K562 (cell line): ENCODE data around the gene CLEC2L. TPM values are rescaled to one million over a fixed set of nuclear protein-coding genes. Genes with fewer than 3 reads are reported as not detected.

ENCODE experiments used
- ATAC-seq: fragments of 200-7000 bp; cut with Tn5 transposase; 3 replicates; pipeline ENCODE4 v1.9.1; 2020; ENCODE audit warnings: moderate library complexity
- BruUV-seq: library from RNA; stranded (reverse); fragments of 400-500 nt; replicated peaks from 2 replicates; lab custom pipeline; 2021; lab: Mats Ljungman, UMichigan
- CTCF ChIA-PET: fragments of 300-600 bp; formaldehyde crosslinking; extraction: SDS; loops from one replicate; lab custom pipeline; 2021; ENCODE audit warnings: low intra/inter-chr PET ratio; lab: Yijun Ruan, JAX
- POLR2A ChIA-PET: fragments of 300-600, 350-650 bp; sonication (Branson Sonifier 250); formaldehyde crosslinking; extraction: SDS; loops from one replicate; lab custom pipeline; 2021; ENCODE audit warnings: antibody characterized with exemption, inconsistent platforms; lab: Yijun Ruan, JAX
- DNase-seq, 4 experiments: peaks; one replicate each; pipeline versions ENCODE4 v3.0.0 to v3.0.0-alpha.2; 2011 to 2018; ENCODE audit warnings: low spot score in 3 of 4, mixed read lengths in 3 of 4; ENCODE audit errors: extremely low read depth in 1 of 4
- FAIRE-seq: peaks from 2 replicates; lab custom pipeline; 2011; peaks lifted over from hg19 to GRCh38; lab: Jason Lieb, UNC
- H2AFZ ChIP-seq: 2 replicates; pipeline ENCODE4 v1.6.0; 2011; ENCODE audit warnings: low read depth, low read length, control low read depth, inconsistent platforms
- H3K27ac ChIP-seq: fragments of 200-600 bp; 3 replicates; pipeline ENCODE4 v1.8.0; 2011; ENCODE audit warnings: low read depth, mild to moderate bottlenecking, control low read depth, inconsistent platforms, low read length, moderate library complexity, mixed read lengths; ENCODE audit errors: extremely low read depth
- H3K27me3 ChIP-seq, 2 experiments: fragments of 300-600 bp in 1 of 2; 2 replicates in 1 of 2; 3 replicates in 1 of 2; pipeline versions ENCODE4 v1.6.0 to v1.8.0; 2011; ENCODE audit warnings: inconsistent platforms in 2 of 2, low read length in 2 of 2, mild to moderate bottlenecking in 1 of 2, mixed read lengths in 1 of 2, moderate library complexity in 1 of 2; ENCODE audit not compliant: control insufficient read depth in 2 of 2, insufficient read depth in 2 of 2
- H3K36me3 ChIP-seq: fragments of 300-600 bp; 3 replicates; pipeline ENCODE4 v1.8.0; 2011; ENCODE audit warnings: mild to moderate bottlenecking, low read length, inconsistent platforms; ENCODE audit not compliant: control insufficient read depth, insufficient read depth
- H3K4me1 ChIP-seq, 2 experiments: fragments of 200-600 bp in 1 of 2; replicated peaks in 1 of 2; 2 replicates in 1 of 2; 3 replicates in 1 of 2; pipeline versions ENCODE4 v1.5.1 to v1.8.0; 2011; ENCODE audit warnings: inconsistent platforms in 2 of 2, low read length in 2 of 2, mild to moderate bottlenecking in 1 of 2, mixed read lengths in 1 of 2, moderate library complexity in 1 of 2; ENCODE audit not compliant: control insufficient read depth in 2 of 2, insufficient read depth in 2 of 2
- H3K4me2 ChIP-seq: 2 replicates; pipeline ENCODE4 v1.6.1; 2011; ENCODE audit warnings: low read length, control low read depth, inconsistent platforms, mixed read lengths; ENCODE audit not compliant: insufficient read depth
- H3K4me3 ChIP-seq: fragments of 200-600 bp; sonication (generic), shearing (Covaris generic); 2 replicates; pipeline ENCODE4 v1.5.1; 2016; ENCODE audit warnings: control low read depth, inconsistent platforms
- H3K79me2 ChIP-seq: fragments of 200-600 bp; 3 replicates; pipeline ENCODE4 v1.8.0; 2011; ENCODE audit warnings: low read length, inconsistent platforms; ENCODE audit not compliant: control insufficient read depth, insufficient read depth
- H3K9ac ChIP-seq, 2 experiments: 2 replicates each; pipeline versions ENCODE4 v1.6.0 to v1.6.1; 2011; ENCODE audit warnings: low read depth in 2 of 2, low read length in 2 of 2, control low read depth in 1 of 2, inconsistent platforms in 1 of 2, mild to moderate bottlenecking in 1 of 2, mixed read lengths in 1 of 2; ENCODE audit not compliant: insufficient read depth in 1 of 2
- H3K9me1 ChIP-seq: one replicate; pipeline ENCODE4 v1.6.0; 2011; ENCODE audit warnings: inconsistent platforms, mild to moderate bottlenecking, low read length, moderate library complexity; ENCODE audit not compliant: control insufficient read depth, insufficient read depth
- H3K9me3 ChIP-seq: replicated peaks from 2 replicates; pipeline ENCODE4 v1.5.1; 2011; ENCODE audit warnings: low read depth, low read length, inconsistent platforms; ENCODE audit not compliant: control insufficient read depth, insufficient read depth
- H4K20me1 ChIP-seq: replicated peaks from 2 replicates; pipeline ENCODE4 v1.6.1; 2011; ENCODE audit warnings: low read length, inconsistent platforms, mixed read lengths; ENCODE audit not compliant: control insufficient read depth, insufficient read depth
- EGR1 ChIP-seq: fragments of 450-650 bp; conservative IDR thresholded peaks from 2 replicates; pipeline ENCODE4 v1.6.1; 2017; ENCODE audit warnings: mild to moderate bottlenecking
- ETV5 ChIP-seq: sonication (generic); formaldehyde crosslinking; IDR thresholded peaks from 2 replicates; pipeline ENCODE4 v1.4.0; 2020; ENCODE audit warnings: low read depth, mild to moderate bottlenecking, missing genetic modification reagents
- EWSR1 ChIP-seq: fragments of 450-650 bp; IDR thresholded peaks from 2 replicates; pipeline ENCODE4 v1.6.1; 2018; ENCODE audit warnings: borderline replicate concordance, mild to moderate bottlenecking, low read depth, moderate library complexity; ENCODE audit not compliant: partially characterized antibody
- FOSL1 ChIP-seq: fragments of 200-800 bp; sonication (Bioruptor generic); conservative IDR thresholded peaks from 2 replicates; pipeline ENCODE4 v1.6.1; 2016; ENCODE audit warnings: missing genetic modification characterization, missing compliant biosample characterization
- KDM1A ChIP-seq, 2 experiments: fragments of 450-650 bp; IDR thresholded peaks; 2 replicates each; pipeline ENCODE4 v1.6.1; 2016; ENCODE audit warnings: mild to moderate bottlenecking in 2 of 2
- MCM3 ChIP-seq: fragments of 450-650 bp; IDR thresholded peaks from 2 replicates; pipeline ENCODE4 v1.6.1; 2016
- PHF20 ChIP-seq: fragments of 450-650 bp; IDR thresholded peaks from 2 replicates; pipeline ENCODE4 v1.6.1; 2018; ENCODE audit not compliant: partially characterized antibody
- PYGO2 ChIP-seq: fragments of 450-650 bp; IDR thresholded peaks from 2 replicates; pipeline ENCODE4 v1.6.1; 2016; ENCODE audit warnings: mild to moderate bottlenecking, missing genetic modification characterization, moderate library complexity, missing compliant biosample characterization
- RHOXF2B ChIP-seq: fragments of 250-450 bp; sonication (Bioruptor Pico); conservative IDR thresholded peaks from 2 replicates; pipeline ENCODE4 v1.5.1; 2021
- ZNF24 ChIP-seq: fragments of 450-650 bp; IDR thresholded peaks from 2 replicates; pipeline ENCODE4 v1.6.1; 2016
- ZNF263 ChIP-seq: sonication (generic); formaldehyde crosslinking; IDR thresholded peaks from 2 replicates; pipeline ENCODE4 v1.8.0; 2022; ENCODE audit warnings: mild to moderate bottlenecking, missing genetic modification reagents, borderline replicate concordance
- ZNF583 ChIP-seq: fragments of 250-450 bp; sonication (Bioruptor Pico); IDR thresholded peaks from 2 replicates; pipeline ENCODE4 v1.4.0; 2020
- ZNF589 ChIP-seq: fragments of 200-800 bp; sonication (Bioruptor generic); IDR thresholded peaks from 2 replicates; pipeline ENCODE4 v1.6.1; 2016; ENCODE audit warnings: low read depth, missing genetic modification characterization, missing compliant biosample characterization
- WGBS: fragments of 100-300 bp; shearing (Covaris generic); methylation state at CpG from one replicate; pipeline ENCODE4 v1.1.6; 2016; ENCODE audit warnings: low coverage, mixed read lengths; ENCODE audit not compliant: insufficient coverage; ENCODE audit errors: missing lambda C conversion rate; 5-methylcytosine and 5-hydroxymethylcytosine counted together
- in situ Hi-C: fragments of 300-500 bp; cut with MboI; formaldehyde crosslinking; loops from 4 replicates; pipeline ENCODE4 v1.15.0; 2018; ENCODE audit warnings: inconsistent platforms, mixed read lengths
- intact Hi-C: fragments of 100-400 bp; cut with micrococcal nuclease; formaldehyde crosslinking; loops from 2 replicates; pipeline ENCODE4 v1.14.2; 2022
- polyA plus RNA-seq, 8 experiments: library from polyadenylated mRNA; depleted of rRNA in 4 of 8; stranded (reverse) in 5 of 8; unstranded in 3 of 8; fragments of >200 nt; fragmentation: Nextera tagmentation in 2 of 8; fragmentation: Illumina TruSeq in 1 of 8; extraction: Ambion mirVana in 2 of 8; extraction: Trizol in 1 of 8; gene quantifications; 2 replicates each; pipeline versions ENCODE4 v1.2.1 to v1.2.3, GENCODE V29; 2011 to 2014; ENCODE audit warnings: inconsistent platforms in 1 of 8, missing spikeins in 1 of 8
- total RNA-seq, 7 experiments: library from RNA; depleted of rRNA in 6 of 7; stranded (reverse); fragments of >200 nt in 6 of 7; fragmentation: Illumina TruSeq in 2 of 7; extraction: Trizol in 2 of 7; gene quantifications; 2 replicates each; pipeline versions ENCODE4 v1.2.1 to v1.2.3, GENCODE V29; 2011 to 2021; ENCODE audit warnings: low replicate concordance in 1 of 7
- TF ChIP-seq, protein P1 (sequence below): sonication (generic); formaldehyde crosslinking; IDR thresholded peaks from 2 replicates; pipeline ENCODE4 v1.8.0; 2022; ENCODE audit warnings: mild to moderate bottlenecking, missing genetic modification reagents

Gene CLEC2L
- total and polyA plus RNA-seq, 9 of the 15 experiments (the other 6 are each of a cell fraction or from before 2014, with no cell fraction given) = 0.84 to 5.5 (median 1.8) TPM

DNA sequence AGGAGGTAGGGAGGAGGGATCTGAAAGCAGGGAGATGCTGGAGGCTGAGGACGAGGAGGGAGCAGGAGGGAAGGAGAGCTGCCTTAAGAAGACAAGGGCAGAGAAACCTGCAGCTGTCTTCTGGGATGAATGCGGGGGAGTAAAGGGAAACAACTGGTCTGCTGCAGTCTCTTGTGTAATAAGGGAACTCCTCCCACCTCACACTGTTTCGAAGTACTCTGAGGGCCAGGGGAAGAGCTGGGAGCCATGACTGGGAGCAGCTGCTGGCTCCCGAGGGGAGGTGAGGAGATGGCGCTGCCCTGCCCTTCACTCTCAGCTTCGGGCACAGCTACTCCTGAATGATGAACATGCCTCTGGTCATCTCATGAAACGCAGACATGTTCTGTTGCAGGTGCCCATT is 65.1 kb downstream of the CLEC2L start (continued):
- TF ChIP-seq KDM1A (IDR thresholded peaks at IDR 0.05) = peak in 1 of 2 experiments; percentile 11; a peak in 1 of 4 replicates
- TF ChIP-seq EWSR1 = no peak
- TF ChIP-seq ZNF583 (CRISPR knock-in tag) = no peak
- no peak for TF ChIP-seq PYGO2 (tag)
- TF ChIP-seq RHOXF2B (CRISPR knock-in tag) = no peak
- no peak for TF ChIP-seq ZNF589 (CRISPR knock-in tag)
- no peak for TF ChIP-seq PHF20
- TF ChIP-seq ZNF263 (CRISPR knock-in tag) = peak; percentile 54; the same call in 1 of the 2 replicates
- TF ChIP-seq ZNF24 = no peak
- peak; percentile 86 for TF ChIP-seq EGR1
- no peak for TF ChIP-seq MCM3
- TF ChIP-seq, protein P1, sequence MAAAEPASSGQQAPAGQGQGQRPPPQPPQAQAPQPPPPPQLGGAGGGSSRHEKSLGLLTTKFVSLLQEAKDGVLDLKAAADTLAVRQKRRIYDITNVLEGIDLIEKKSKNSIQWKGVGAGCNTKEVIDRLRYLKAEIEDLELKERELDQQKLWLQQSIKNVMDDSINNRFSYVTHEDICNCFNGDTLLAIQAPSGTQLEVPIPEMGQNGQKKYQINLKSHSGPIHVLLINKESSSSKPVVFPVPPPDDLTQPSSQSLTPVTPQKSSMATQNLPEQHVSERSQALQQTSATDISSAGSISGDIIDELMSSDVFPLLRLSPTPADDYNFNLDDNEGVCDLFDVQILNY (CRISPR knock-in tag) = no peak
- TF ChIP-seq, all 486 proteins: peak for 18

DNA sequence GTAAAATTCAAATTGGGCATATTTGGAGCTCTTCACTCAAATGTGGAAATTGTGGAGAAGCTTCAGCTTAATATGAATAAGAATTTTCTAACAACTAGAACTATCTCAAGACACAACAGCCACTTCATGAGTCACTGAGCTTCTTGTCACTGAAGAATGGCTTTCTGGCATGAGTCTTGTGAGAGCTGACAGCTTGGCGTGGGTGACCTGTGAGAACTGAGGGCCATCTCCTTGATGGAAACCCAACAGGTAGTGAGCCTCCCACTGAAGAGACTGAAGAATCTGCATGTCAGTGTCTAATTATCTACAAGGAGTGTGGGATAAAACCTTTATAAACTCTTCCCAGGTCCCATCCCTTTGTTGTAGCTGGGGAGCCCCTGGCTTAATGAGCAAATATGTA is 66.0 kb downstream of the CLEC2L start:
- Histone ChIP-seq H3K27ac (no peak overlapping the region), H3K27me3 (no peaks in the 10 kb centered on the region), H3K9me1 (no peaks in the 10 kb centered on the region), H3K36me3 (peaks cover 8% of the 10 kb centered on the region; the same call in 1 of the 3 replicates), H4K20me1 (no peaks in the 10 kb centered on the region; the same call in none of the 2 replicates), H3K79me2 (no peaks in the 10 kb centered on the region), H3K9ac (no peak overlapping the region), H3K4me3 (no peak overlapping the region), H3K4me1 (peaks cover 2 to 5% of the 10 kb centered on the region in 2 experiments; a peak in 1 of 5 replicates), H2AFZ (no peak overlapping the region), H3K9me3 (no peaks in the 10 kb centered on the region), H3K4me2 (no peak overlapping the region)
- no peak for FAIRE-seq
- no peak for DNase-seq
- BruUV-seq = no TSS peak
- TF ChIP-seq ETV5 (CRISPR knock-in tag) (no peak), FOSL1 (0 out of 2 replicates have a peak, but pooled peaks have one; percentile 32)
- intact Hi-C loops (no loop called here), in situ Hi-C loops (no loop called here)
- no peak for ATAC-seq
- POLR2A ChIA-PET = interaction anchor here (0.8 to 2.0 kb wide), 6 partner anchors 8 to 32 kb away, joined by 3 to 9 read pairs (median 4); no protein-coding TSS in a partner anchor
- CTCF ChIA-PET = no interaction called here
- 67% methylated on average over 1 of the region's 1 CpG for WGBS
